GM21515 (cell line): ENCODE data around the gene DIDO1.

Experiments
- ATAC-seq: cut with Tn5 transposase; IDR thresholded peaks from one replicate; pipeline ENCODE4 v1.9.1; 2021; ENCODE audit not compliant: unreplicated experiment

Gene DIDO1

DNA sequence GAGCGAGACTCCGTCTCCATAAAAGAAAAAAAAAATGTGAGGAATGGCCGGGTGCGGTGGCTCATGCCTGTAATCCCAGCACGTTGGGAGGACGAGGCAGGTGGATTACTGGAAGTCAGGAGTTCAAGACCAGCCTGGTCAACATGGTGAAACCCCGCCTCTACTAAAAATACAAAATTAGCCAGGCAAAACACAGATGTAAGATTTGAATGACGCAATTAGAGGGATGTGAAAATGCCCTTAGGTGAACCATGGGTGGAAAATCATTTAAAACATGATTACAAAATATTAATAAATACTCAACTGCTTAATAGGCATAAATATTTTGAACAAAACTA, 88.5 kb downstream of the DIDO1 start:
- ATAC-seq: no peak

DNA sequence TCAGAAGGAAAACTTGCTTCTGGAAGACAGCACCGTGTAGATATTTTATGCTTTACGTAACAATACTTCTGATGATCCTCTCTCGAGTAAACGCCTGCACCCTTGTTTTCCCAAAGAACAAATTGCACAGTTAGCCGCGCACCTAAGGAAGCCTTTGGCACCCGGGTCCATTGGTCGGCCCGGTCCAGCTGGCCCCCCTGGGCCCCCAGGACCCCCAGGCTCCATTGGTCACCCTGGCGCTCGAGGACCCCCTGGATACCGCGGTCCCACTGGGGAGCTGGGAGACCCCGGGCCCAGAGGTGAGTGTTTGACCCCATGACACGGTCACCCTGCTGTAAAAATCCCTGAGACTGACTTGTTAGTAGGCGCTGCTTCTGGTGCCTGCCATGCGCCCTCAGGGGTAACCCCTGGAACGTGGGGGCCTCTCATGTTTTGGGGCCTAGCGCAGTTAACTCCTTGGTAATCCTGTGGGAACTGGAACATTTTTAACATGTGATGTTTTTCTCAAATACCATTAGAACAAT, 89.3 kb downstream of the DIDO1 start:
- no peak for ATAC-seq

DNA sequence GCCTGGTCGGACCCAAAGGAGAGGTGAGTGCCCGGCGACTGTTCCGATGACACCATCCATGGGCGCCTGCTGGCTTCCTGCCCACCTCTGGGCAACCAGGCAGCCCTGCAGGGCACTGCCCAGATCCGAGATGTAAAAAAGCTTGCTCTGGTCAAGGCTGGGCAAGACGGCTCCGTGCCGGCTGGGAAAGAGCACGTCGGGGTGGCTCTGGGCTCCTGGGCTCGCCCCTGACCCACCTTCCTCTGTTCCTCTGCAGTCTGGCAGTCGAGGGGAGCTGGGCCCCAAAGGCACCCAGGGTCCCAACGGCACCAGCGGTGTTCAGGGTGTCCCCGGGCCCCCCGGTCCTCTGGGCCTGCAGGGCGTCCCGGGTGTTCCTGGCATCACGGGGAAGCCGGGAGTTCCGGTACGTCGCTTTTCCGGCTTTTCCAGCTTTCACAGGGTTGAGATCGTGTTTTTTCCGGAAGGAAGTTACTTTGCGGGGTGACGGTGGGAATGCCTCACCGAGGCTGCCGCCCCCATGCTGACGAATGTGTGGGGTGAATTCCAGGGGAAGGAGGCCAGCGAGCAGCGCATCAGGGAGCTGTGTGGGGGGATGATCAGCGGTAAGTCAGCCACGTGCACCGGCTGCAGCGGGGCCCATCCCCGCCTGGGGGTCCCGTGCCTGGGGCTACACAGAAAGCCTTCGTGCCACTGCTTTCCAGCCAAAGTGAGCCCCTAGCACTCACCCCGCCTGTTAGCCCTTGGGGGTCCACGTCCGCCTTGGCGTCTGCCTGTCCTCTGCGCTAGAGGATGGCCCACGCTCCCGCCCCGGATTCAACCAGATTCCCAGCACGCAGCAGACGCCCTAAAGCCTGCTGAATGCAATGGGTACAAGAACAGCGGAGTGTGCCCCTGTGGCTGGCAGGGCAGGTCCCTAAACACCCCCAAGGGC, 90.1 kb downstream of the DIDO1 start:
- no peak for ATAC-seq

DNA sequence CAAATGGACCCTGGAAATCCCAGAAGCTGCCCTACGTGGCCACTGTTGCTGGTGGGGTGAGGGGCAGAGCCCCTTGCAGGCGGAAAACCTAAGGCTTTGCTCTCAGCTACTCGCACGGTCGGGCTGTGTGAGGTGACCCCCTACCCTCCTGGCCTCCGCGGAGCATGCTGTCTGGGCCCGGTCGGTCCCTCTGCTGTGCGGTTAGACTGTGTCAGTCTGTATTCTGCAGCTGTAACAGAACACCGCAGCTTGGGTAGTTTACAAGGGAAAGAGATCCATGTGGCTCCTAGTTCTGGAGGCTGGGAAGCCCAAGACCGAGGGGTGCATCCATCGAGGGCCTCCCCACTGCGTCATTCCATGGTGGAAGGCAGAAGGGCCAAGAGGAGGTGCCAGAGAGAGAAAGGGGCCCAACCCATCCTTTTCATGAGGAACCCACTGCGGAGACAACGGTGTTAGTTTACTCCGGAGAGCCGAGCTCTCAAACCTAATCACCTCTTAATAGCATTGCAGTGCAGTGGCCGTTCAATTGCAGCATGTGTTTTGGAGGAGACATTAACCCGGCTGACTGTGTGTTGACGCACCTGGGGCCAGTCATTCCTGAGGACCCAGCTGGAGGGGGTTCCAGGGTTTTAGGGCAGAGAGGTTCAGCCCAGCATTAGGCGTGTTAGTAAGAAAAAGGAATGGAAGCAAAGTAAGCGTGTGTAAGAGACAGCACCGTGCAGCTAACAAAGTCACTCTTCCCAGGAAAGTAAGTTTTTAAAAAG, 91.2 kb downstream of the DIDO1 start:
- no peak for ATAC-seq

DNA sequence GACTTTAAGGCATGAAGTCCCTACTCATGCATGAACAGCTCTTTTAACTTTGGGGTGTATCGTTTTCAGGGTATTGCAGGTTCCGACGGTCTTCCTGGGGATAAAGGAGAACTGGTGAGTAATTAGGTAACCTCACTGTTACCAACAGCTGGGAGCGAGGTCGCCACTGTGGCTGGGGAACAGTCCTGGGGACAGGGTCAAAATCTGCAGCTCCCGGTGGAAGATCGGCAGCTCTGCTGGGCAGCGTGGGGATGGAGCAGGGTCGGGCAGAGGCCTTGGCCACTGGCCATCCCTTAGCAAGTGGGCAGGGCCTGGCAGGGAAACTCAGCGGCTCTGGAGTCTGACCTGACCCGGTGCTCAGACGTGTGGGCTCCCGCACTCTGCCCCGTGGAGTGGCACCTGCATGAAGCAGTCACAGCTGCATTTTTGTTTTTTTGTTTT, 93.3 kb downstream of the DIDO1 start:
- no peak for ATAC-seq

DNA sequence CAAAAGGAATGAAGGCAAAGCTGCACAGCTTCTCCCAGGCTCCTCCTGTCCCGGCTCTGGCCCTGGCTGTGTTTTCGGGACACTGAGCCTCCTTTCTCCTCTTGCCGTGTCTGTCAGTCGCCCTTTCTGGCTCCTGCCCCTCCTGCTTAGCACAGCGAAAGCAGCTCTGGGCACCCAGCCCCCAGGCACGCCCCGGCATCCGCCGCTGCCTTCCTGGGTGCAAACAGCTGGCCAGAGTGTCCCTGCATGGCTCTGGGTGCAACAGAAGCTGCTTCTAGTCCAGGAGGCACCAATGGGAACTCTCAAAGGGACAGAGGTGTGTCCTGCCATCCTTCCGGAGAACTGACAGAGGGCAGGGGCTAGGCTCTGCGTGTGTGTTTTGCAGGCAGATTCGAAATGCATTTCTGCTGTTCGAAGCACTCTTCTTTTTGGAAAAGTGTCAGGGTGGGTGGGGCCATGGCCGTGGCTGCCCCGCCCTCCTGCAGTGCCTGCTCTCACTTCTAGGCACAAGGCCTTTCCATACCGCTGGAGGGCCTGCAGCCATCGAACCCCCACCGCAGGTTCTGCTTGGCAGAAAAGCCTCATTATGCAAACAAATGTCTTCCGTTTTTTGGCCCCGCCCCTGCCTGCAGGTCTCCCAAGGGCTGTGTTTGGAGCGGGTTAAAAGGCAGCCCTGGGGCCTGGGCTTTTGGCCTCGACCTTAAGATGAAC, 93.9 kb downstream of the DIDO1 start:
- no peak for ATAC-seq

DNA sequence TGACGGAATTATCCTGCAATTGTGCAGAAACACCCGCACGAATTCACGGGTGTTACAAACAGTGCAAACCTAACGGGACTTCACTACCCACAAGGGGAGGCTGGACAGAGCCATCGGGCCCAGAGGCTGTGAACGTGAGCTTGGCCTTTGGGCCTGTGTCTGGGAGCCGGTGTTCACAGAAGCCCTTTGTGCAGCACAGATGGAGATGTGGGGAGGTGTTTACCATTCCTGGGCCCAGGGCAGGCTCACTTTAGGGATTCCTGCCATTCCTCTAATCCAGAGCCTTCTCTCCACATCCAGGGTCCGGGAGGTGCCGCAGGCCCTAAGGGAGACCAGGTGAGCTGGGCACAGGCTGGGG, 94.5 kb downstream of the DIDO1 start:
- no peak for ATAC-seq

DNA sequence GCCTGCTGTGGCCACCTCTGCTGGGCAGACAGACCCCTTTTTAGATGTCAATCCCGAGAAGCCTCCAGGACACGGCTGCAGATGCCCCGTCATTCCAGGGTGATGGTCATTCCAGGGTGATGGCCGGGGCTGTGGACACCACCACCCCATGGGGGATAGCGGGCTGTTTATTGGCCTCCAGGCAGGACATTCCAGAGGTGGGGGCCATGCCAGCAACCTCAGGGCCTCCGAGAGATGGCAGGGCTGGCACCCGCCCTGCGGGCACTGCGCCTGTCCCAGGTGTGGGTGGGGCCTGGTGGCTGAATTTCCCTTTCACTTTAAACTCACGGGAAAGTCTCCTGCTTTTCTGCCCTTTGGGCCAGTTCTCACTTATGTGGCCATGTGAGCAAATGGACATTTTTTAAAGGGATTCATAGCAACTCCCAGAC, 94.9 kb downstream of the DIDO1 start:
- no peak for ATAC-seq

DNA sequence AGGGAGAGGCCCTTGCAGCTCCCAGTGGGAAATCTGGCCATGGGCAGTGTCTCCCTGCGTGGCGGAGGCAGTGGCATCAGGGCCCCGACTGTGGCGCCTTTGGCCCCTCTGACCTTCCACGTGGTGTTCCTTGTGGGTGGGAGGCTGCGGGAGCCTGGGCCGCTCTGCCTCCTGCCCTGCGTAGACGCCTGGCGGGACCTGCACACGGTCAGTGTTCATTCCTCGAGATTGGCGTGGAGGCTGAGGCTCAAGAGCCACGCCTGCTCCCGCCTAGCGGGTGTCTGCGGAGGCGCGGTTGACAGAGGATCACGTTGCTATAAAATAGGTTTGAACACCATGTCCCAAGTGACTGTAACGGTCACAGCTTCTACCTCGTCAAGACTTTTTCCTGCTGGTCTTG, 95.5 kb downstream of the DIDO1 start:
- no peak for ATAC-seq

DNA sequence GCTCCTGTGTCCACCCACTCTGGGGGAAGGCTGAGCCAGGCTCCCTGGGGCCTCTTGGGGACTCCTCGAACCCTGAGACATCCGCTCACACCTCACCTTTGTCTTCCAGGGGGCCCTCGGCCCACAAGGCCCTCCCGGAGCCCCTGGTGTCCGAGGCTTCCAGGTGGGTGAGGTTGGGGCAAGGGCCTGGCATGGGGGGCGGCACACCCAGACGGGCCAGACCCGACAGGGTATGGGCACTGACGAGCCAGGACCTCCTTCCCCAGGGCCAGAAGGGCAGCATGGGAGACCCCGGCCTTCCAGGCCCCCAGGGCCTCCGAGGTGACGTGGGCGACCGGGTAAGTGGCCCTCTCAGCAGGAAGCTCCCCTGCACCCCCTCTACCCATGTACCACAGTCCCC, 96.1 kb downstream of the DIDO1 start:
- ATAC-seq: no peak

DNA sequence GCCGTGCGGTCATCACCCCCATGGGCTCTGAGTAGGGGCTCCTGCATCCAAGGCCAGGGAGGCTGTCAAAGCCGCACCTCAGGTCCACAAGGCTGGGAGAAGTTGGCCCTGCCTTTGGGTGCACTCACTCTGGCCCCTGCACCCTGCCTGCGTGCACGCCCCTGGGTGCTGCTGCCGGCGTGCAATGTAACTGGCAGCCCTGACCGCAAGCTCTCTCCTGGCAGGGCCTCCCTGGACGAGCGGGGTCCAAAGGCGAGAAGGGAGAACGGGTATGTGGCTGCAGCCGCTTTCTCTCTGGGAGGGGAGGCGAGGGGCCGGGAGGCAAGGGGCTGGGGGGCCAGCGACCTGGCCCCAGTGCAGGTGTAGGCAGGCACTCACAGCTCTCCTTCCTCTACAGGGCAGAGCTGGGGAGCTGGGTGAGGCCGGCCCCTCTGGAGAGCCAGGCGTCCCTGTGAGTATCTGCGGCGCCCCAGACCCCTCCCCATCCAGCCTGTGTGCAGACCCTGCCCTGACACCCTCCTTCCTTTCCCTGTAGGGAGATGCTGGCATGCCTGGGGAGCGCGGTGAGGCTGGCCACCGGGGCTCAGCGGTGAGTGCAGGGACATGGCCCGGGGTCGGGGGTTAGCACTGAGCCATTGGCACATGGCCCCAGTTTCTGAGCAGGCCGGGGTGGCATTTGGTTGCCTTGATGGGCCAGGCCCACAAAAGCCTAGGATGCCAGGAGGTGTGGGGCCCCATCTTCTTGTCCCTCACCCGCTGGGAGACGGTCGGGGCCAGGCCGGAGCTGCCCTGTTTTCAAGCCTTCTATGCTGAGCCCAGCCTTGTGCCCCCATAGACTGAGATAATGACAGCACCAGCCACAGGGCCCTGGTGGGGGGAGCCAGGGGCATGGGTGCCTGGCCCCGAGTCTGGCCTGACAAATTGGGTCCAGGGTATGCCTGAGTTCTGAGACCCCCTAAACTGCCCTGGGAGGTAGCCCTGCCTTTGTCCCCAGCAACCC, 96.8 kb downstream of the DIDO1 start:
- ATAC-seq: no peak

DNA sequence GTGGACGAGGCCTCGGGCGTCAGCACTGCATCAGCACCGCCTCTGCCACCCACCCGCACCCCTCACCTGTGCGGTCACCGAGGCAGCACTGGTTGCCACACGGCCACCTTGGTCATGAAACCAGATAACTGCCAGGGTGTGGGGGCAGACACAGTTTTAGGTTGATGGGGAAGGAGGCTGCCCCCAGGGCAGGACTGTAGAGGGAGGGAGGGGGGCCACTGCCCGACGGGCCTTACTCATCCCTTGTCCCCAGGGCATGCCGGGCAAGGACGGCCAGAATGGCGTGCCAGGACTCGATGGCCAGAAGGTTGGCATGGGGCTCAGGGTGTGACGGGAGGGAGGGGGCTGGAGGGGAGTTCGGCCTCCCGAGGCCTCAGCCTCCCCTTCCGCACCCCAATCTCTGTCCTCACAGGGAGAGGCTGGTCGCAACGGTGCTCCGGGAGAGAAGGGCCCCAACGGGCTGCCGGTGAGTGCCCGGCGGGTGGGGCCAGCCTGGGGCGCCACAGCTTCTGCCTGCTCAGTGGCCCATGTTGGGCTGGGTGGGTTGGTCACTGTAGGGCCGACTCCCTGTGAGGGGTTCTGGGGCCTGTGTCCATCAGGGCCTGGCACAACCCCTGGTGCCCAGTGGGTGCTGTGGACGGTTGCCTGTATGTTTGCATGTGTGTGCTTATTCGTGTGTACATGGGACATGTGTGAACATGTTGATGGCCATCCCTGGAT, 97.6 kb downstream of the DIDO1 start:
- ATAC-seq: no peak

DNA sequence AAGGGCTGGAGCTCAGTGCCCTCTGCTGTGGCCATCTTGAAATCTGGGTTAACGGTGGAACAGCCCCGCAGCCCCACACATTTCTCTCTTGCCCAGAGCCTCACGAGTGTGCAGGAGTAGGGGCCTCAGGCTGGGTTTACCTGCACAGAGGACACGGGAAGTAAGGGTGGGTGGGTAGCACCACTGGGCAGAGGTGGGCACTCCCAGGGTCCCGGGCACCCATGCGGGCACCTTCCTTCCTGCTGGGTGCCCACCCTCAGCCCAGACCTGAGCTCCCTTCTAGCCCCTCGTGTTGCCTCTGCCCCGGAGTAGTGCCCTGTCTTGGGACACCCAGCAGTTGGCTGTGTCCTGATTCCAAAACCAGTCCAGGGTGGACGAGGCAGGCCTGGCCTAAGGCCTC, 98.3 kb downstream of the DIDO1 start:
- no peak for ATAC-seq
